ENCODE results near the gene KIF5A. TPM values are rescaled to one million over a fixed set of nuclear protein-coding genes. Genes with fewer than 3 reads are reported as not detected.
A peak's percentile ranks its signal among the peaks of the same experiment; 100 is the strongest.

The KIF5A gene
- total RNA-seq, 1 experiment from 2014 or later = 3.0 TPM

- no TSS peak for BruUV-seq (replicated peaks)
- no peaks in the 10 kb centered on the region for H3K27me3 ChIP-seq (ENCODE audit: control insufficient read depth, insufficient read depth, low read length)
- DNase-seq (ENCODE audit: low read depth, low spot score) = peak; percentile 30
- intact Hi-C loops (cut with micrococcal nuclease; ENCODE audit: unreplicated experiment) = no loop called here
- peaks cover 12% of the 10 kb centered on the region; the same call in 1 of the 2 replicates for H3K36me3 ChIP-seq (ENCODE audit: control insufficient read depth, insufficient read depth, low read length)
- ChIA-PET CTCF (no interaction called here), POLR2A (no interaction called here)
- peaks cover 41% of the 10 kb centered on the region for H3K4me1 ChIP-seq (ENCODE audit: control insufficient read depth, insufficient read depth, low read length)
- H3K4me3 ChIP-seq (ENCODE audit: low read depth in 2 of 2, low read length in 2 of 2) = peak overlapping the region; percentile 65 to 86
- ATAC-seq = 0 out of 2 replicates have a peak, but pooled peaks have one; percentile 18
- TF ChIP-seq REST (IDR thresholded peaks at IDR 0.05; ENCODE audit: insufficient read depth in 1 of 2, low read depth in 2 of 2, low read length in 1 of 2) (no peak), POLR2AphosphoS5 (IDR thresholded peaks at IDR 0.05; ENCODE audit: low read depth, low read length) (no peak), TCF7L2 (IDR thresholded peaks at IDR 0.05; ENCODE audit: low read depth, low read length) (no peak), CTCF (IDR thresholded peaks at IDR 0.05) (no peak; the same call in 1 of the 2 replicates), SIN3A (IDR thresholded peaks at IDR 0.05; ENCODE audit: borderline replicate concordance, insufficient read depth, low read depth, low read length) (no peak)
- no peaks in the 10 kb centered on the region for H3K9me3 ChIP-seq (ENCODE audit: control insufficient read depth, insufficient read depth, low read depth, low read length)
- peak overlapping the region; percentile 91 for H3K27ac ChIP-seq (ENCODE audit: low read length)
- in situ Hi-C loops (cut with HindIII; ENCODE audit: low pct_unique_long_range_greater_than_20kb, low sequenced_read_pairs) = no loop called here
These were observed 28.3 kb upstream of the KIF5A start for GRCh38 chr12:57521525-57522010.

- ChIA-PET CTCF (no interaction called here), POLR2A (no interaction called here)
- Histone ChIP-seq H3K27me3 (ENCODE audit: control insufficient read depth, insufficient read depth, low read length) (no peaks in the 10 kb centered on the region), H3K36me3 (ENCODE audit: control insufficient read depth, insufficient read depth, low read length) (peaks cover 12% of the 10 kb centered on the region; the same call in 1 of the 2 replicates), H3K9me3 (ENCODE audit: control insufficient read depth, insufficient read depth, low read depth, low read length) (no peaks in the 10 kb centered on the region), H3K4me1 (ENCODE audit: control insufficient read depth, insufficient read depth, low read length) (peaks cover 39% of the 10 kb centered on the region), H3K4me3 (ENCODE audit: low read depth in 2 of 2, low read length in 2 of 2) (peak within 1 kb of the TSS; percentile 85 to 86), H3K27ac (ENCODE audit: low read length) (peak within 1 kb of the TSS; percentile 97)
- ATAC-seq (peak; percentile 66), DNase-seq (ENCODE audit: low read depth, low spot score) (peak; percentile 80)
- intact Hi-C loops (cut with micrococcal nuclease; ENCODE audit: unreplicated experiment) (no loop called here), in situ Hi-C loops (cut with HindIII; ENCODE audit: low pct_unique_long_range_greater_than_20kb, low sequenced_read_pairs) (no loop called here)
- BruUV-seq (replicated peaks) = no TSS peak
- TF ChIP-seq TCF7L2 (IDR thresholded peaks at IDR 0.05; ENCODE audit: low read depth, low read length) (peak; percentile 99), REST (IDR thresholded peaks at IDR 0.05; ENCODE audit: insufficient read depth in 1 of 2, low read depth in 2 of 2, low read length in 1 of 2) (no peak), CTCF (IDR thresholded peaks at IDR 0.05) (no peak), SIN3A (IDR thresholded peaks at IDR 0.05; ENCODE audit: borderline replicate concordance, insufficient read depth, low read depth, low read length) (peak; percentile 99), POLR2AphosphoS5 (IDR thresholded peaks at IDR 0.05; ENCODE audit: low read depth, low read length) (peak; percentile 50; the same call in 1 of the 2 replicates)
These were observed 27.6 kb upstream of the KIF5A start, which contains the start of gene MBD6 for GRCh38 chr12:57522011-57522886. Gene MBD6, plus strand, starts transcription at chr12:57522824. Its CDS starts 1,480 bp downstream, at chr12:57524304.
